Measurements from ENCODE around the gene UTP25.
"Not testable (repeated sequence)": the region's sequence is repeated elsewhere in the genome, so short reads cannot be mapped to it uniquely, and the experiment has no call there.

Gene UTP25, protein sequence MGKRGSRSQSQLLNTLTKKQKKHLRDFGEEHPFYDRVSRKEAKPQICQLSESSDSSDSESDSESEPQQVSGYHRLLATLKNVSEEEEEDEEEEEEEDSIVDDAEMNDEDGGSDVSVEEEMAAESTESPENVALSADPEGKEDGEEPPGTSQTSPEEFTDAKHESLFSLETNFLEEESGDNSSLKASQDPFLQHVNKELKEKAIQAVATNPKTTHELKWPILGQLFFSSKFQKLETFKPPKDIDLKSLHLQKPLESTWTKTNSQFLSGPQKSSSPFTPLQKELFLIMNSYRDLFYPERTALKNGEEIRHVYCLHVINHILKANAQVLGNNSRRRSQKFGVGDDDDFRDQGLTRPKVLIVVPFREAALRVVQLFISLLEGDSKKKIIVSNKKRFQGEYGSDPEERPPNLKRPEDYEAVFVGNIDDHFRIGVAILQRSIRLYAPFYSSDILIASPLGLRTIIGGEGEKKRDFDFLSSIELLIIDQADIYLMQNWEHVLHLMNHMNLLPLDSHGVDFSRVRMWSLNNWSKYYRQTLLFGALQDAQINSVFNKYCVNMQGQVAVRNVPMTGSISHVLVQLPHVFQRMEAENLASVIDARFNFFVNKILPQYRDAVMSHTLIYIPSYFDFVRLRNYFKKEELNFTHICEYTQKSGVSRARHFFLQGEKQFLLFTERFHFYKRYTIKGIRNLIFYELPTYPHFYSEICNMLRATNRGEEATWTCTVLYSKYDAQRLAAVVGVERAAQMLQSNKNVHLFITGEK

DNA sequence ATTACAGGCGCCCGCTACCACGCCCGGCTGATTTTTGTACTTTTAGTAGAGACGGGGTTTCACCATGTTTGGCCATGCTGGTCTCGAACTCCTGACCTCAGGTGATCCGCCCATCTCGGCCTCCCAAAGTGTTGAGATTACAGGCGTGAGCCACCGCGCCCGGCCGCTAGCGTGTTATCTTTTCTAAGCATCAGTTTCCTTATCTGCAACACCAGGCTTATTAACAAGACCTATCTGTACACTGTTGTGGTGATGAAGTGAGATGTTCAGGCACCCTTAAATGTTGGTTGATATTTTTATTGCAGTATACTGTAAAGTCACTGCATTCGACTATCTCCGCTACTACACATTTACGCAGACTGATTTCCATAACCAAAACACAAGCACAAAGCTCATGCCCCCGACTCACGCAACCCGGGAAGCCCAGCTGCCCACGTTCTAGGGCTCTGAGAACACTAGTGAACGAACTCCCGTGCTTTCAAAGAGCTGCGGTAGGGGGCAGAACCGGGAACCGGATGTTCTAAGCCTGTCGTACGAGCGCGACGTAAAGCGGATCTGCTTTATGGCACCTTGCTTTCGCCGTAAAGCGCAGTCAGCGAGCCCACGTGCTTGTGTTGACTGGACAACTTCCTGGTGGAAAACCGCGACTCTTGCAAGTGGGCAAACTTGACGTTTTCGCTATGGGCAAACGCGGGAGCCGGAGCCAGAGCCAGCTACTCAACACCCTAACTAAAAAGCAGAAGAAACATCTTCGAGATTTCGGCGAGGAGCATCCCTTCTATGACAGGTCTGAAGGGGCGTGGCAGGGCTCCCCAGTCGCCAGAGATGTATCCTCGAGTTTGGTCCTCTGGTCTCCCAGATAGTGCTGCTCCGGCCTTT lies at the start of gene UTP25:
UTP25 (plus strand) TSS at position 589 of the 879 bp plus-strand sequence; CDS start at position 681, 92 bp downstream.
- DNase-seq: peak; percentile 96 to 99

DNA sequence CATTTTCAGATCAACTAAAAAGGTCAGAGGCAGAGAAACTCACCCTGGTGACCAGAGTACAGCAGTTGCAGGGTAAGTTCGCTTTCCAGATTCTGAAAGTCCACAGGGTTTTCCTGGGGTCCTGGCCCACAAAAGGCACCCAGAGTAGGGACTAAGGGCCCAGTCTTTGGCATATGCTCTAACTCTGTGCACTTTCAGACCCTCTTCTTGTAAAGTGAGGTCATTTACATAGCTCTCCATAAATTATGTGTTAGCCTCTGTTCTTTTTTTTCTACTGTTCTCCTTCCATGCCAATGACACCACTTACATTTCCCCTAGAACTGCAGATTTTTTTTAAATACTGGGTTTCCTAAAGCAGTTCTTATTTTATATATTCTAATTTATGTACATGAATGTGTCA lies 49.7 kb upstream of the UTP25 start:
- no peak for DNase-seq

GRCh38 chr1:209780268-209780667 lies 47.5 kb upstream of the UTP25 start:
- DNase-seq: no peak

DNA sequence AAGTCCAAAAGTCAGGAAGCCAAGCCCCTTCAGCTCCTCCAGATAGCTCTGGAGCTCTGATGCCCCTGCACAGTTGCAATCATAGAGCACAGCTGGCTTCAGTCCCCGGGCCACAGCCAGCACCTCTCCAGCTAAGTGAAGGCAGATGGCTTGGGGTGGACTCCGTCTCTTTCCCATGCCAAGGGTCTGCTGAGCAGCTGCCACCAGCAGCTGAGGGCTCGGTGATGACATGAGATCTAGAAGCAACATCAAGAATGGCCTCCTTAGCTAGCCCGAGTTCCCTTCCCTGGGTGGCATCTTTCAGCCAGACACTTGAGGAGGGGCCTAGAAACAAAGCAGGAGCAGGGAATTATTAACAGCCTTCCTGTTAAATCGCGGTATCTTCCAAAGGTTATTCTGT lies 44.4 kb upstream of the UTP25 start:
- peak in 1 of 2 experiments; percentile 29 for DNase-seq

DNA sequence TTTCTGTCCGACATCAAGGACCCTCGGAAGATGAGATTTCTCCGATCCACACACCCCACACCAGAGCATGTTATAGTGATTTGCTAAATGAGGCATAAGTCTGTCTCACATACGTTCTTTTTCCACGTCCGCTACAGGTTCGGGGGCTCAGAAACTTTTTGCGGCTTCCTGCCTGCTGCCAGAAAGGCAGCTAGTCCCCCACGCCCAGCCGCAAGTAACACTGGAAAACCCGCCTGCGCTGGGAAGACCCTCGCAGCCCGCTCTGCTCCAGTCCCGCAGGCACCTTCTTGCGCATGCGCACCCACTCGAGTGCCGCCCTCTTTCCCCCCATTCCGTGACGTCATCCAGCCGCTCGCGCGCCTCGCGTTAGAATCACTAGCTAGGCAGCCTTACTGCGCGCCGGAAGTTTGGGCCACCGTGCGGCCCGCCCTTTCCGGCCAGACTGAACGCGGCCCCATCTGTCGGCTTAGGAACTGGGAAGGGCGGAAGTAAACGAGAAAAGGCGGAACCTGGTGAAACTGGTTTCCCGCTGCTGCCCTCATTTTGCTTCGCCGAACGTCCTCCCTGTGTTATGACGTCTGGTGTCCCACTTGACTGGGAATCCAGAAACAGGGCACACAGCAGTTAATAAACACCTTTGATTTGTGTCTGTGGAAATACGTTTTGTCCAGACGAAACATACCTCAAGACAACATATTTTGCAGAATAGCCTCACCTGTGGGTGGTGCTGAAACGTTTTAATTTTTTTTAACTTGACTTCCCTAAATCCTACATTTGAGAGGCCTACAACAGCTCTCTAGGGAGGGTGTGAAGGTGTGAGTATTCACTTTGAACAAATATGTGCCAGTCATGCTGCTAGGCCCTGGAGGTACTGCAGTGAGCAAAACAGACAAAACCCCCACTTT lies 43.3 kb upstream of the UTP25 start, which contains the start of gene C1orf74:
C1orf74 (minus strand) TSS at position 295 of the 905 bp plus-strand sequence. CDS start 925 bp downstream, outside the sequence.
- DNase-seq: peak; percentile 99 to 100

- DNase-seq: no peak
Observed at GRCh38 chr1:209785592-209785991, 42.2 kb upstream of the UTP25 start.

DNA sequence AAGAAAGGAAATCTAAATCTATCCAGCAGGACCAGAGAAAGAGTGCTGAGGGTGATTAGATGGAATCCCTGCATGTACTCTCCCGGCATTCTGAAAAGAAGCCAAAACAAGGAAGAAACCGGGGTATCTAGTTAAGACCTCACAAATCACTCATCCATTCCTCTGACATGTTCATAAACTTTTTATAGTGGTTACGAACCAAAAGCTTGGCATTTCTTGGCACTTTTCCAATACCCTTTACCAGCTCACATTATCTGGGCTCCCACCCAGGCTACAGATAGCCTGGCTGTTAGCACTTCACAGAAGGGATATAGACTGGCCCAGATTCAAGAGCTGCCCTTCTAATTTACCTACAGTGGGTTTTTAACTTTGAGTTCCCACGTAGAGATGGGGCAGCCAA lies 41.6 kb upstream of the UTP25 start:
- DNase-seq: peak; percentile 18 to 24

GRCh38 chr1:209787551-209787950 lies 40.2 kb upstream of the UTP25 start:
- DNase-seq: peak; percentile 37 to 66

GRCh38 chr1:209789245-209789644 lies 38.5 kb upstream of the UTP25 start:
- no peak for DNase-seq

- no peak for DNase-seq
Observed at GRCh38 chr1:209790286-209791193, 37.2 kb upstream of the UTP25 start.

DNA sequence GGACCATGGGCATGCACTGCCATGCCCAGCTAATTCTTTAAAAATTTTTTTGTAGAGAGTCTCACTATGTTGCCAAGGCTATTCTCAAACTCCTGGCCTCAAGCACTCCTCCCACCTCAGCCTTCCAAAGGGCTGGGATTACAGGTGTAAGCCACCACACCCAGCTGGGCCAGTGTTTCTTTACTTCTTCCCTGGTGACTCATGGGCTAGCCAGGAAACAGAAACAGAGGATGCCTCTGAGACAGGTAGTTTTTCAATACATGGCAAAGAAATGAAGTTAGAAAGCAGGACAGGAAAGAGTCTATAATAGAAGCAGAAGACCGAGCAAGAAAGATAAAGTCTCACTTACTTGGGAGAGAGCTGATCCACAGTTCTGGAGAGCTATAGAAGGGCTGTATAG lies 35.9 kb upstream of the UTP25 start:
- no peak for DNase-seq

DNA sequence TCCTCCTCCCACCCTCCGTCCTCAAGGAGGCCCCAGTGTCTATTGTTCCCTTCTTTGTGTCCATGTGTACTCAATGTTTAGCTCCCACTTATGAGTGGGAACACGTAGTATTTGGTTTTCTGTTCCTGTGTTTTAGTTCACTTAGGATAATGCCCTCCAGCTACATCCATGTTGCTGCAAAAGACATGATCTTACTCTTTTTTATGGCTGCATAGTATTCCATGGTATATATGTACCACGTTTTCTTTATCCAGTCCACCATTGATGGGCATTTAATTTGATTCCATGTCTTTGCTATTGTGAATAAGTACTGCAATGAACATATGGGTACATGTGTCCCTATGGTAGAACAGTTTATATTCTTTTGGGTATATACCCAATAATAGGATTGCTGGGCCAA lies 34.1 kb upstream of the UTP25 start:
- DNase-seq: not testable (repeated sequence)

- DNase-seq: no peak
Observed at GRCh38 chr1:209797978-209798639, 29.7 kb upstream of the UTP25 start.

DNA sequence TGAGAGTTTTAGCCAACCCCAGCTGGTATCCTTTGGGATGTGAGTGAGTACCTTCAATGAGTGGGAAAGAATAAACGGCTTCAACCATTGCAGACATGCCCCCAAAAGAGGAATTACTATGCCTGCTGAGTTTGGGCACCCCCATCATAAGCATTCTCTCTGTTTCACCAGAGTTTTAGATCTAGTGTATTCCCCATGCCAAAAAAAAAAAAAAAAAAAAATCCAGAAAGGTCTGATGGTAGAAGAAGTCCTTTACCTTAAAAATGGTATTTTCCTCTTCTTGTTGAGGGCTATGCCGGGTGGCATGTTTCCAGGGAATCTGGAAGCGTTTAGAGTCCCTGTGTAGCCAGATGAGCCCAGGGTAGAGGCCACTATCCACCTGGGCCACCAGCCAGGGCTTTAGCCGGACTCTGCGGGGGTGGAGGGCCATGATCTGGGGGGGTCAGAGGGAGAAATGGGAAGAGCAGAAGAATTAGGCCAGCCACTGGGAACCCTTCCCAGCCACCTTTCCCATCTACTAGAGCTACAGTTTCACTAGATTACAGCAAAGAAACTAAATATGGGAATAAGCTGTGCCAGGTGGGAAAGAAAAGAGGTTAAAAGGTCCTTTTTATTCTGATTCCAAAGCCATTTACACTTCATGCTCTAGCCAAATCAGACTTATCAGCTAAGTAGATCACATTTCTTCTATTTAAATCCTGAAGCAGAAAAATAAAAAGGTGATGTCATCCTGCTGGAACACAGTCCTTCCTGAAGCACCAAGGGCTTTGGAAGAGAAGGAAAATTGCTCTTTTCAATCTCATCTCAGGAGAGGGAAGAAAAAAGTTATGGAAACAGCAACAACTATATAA lies 26.6 kb upstream of the UTP25 start:
- peak in 1 of 2 experiments; percentile 15 for DNase-seq

DNA sequence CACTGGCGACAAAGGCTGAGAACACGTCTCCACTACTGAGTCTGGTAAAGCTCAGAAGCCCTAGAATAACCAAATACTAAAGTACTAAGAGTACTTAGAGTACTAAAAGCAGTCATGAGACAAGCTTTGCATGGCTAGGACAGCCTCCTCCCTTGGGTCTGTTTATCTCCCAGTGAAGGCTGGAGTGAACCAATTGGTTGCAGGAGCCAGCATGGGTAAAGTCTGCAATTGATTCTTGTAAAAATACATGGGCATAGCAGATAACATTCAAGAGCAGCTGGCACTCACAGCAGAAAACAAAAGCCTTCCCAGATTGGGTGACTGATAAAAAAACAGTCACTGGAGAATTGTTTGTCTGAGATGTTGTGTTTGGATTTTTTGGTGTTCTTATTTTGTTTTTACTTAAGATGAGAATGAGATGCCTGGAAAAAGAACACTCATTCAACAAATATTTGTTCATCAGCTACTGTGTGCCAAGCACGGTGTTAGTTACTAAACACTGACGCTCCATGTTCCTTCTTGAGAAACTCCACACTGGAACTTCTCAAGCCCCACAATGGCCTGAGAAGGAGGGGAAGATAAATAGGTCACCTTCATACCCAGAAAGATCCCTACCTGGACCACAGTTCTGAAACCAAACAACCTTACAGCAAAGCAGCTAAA lies 25.5 kb upstream of the UTP25 start:
- no peak for DNase-seq

DNA sequence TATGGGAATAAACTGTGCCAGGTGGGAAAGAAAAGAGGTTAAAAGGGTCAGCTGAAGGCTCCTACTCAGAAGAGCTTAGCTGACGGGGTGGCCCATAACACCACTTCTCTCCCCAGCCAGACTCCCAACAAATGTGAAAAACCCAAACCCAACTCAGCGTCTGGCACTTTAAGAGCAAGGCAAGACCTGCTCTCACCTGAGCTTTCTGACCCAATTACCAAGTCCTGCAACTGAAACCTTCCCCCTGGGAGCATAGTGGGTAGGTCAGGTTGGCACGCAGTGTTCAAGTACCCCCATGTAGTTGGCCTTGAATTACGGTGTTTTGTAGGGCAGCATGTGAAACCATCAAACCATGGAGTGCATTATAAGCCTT lies 25.0 kb upstream of the UTP25 start:
- no peak for DNase-seq

DNA sequence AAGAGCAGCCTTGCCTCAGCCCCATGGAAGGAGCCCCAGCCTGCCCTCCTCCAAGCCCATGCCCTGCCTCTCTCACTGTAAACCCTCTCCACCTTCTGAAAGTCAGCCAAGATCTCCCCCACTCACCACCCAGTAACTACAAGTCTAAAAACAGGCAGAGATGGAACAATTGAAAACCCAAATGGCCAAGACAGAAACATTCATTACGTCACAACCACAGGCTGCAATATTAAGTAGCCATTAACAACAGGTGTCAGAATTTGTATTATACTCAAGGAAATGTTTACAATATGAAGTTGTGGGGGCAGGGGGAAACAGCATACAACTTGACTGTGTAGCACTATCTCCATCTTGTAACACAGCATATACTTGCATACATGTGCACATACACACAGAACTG lies 24.2 kb upstream of the UTP25 start:
- DNase-seq: no peak

- DNase-seq: no peak
Observed at GRCh38 chr1:209805341-209805781, 22.4 kb upstream of the UTP25 start.
